NB4 (cell line): ENCODE measurements around the gene CRIP2.

ENCODE experiments used
- DNase-seq: peaks from one replicate; pipeline ENCODE4 v3.0.0; 2010; ENCODE audit warnings: low read depth
- H3K4me3 ChIP-seq: one replicate; pipeline ENCODE4 v1.5.1; 2011; ENCODE audit warnings: mild to moderate bottlenecking, low read depth, low read length, moderate library complexity
- MYC ChIP-seq: IDR thresholded peaks from 2 replicates; pipeline ENCODE4 v1.6.1; 2011; ENCODE audit warnings: low read depth, low read length
- POLR2A ChIP-seq: IDR thresholded peaks from 2 replicates; pipeline ENCODE4 v1.6.1; 2011; ENCODE audit warnings: mild to moderate bottlenecking; ENCODE audit not compliant: insufficient read length; ENCODE audit errors: extremely low read depth
- TF ChIP-seq, protein P1 (sequence below): IDR thresholded peaks from 2 replicates; pipeline ENCODE4 v1.6.1; 2011; ENCODE audit warnings: low read depth, low read length
- TF ChIP-seq, protein P2 (sequence below): IDR thresholded peaks from one replicate; pipeline ENCODE4 v1.5.1; 2012; ENCODE audit warnings: low read depth, low read length

The CRIP2 gene

GRCh38 chr14:105467942-105468471 is 6.6 kb upstream of the CRIP2 start:
- TF ChIP-seq POLR2A, result no peak
- H3K4me3 ChIP-seq, result no peak overlapping the region
- no peak for DNase-seq

- H3K4me3 ChIP-seq, result no peak overlapping the region
- TF ChIP-seq, protein P1, sequence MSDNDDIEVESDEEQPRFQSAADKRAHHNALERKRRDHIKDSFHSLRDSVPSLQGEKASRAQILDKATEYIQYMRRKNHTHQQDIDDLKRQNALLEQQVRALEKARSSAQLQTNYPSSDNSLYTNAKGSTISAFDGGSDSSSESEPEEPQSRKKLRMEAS, result no peak
- TF ChIP-seq POLR2A, result no peak
- TF ChIP-seq, protein P2, sequence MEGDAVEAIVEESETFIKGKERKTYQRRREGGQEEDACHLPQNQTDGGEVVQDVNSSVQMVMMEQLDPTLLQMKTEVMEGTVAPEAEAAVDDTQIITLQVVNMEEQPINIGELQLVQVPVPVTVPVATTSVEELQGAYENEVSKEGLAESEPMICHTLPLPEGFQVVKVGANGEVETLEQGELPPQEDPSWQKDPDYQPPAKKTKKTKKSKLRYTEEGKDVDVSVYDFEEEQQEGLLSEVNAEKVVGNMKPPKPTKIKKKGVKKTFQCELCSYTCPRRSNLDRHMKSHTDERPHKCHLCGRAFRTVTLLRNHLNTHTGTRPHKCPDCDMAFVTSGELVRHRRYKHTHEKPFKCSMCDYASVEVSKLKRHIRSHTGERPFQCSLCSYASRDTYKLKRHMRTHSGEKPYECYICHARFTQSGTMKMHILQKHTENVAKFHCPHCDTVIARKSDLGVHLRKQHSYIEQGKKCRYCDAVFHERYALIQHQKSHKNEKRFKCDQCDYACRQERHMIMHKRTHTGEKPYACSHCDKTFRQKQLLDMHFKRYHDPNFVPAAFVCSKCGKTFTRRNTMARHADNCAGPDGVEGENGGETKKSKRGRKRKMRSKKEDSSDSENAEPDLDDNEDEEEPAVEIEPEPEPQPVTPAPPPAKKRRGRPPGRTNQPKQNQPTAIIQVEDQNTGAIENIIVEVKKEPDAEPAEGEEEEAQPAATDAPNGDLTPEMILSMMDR, result no peak
- TF ChIP-seq MYC, result no peak
- no peak for DNase-seq
Measured at GRCh38 chr14:105468621-105469241, 5.9 kb upstream of the CRIP2 start.

DNA sequence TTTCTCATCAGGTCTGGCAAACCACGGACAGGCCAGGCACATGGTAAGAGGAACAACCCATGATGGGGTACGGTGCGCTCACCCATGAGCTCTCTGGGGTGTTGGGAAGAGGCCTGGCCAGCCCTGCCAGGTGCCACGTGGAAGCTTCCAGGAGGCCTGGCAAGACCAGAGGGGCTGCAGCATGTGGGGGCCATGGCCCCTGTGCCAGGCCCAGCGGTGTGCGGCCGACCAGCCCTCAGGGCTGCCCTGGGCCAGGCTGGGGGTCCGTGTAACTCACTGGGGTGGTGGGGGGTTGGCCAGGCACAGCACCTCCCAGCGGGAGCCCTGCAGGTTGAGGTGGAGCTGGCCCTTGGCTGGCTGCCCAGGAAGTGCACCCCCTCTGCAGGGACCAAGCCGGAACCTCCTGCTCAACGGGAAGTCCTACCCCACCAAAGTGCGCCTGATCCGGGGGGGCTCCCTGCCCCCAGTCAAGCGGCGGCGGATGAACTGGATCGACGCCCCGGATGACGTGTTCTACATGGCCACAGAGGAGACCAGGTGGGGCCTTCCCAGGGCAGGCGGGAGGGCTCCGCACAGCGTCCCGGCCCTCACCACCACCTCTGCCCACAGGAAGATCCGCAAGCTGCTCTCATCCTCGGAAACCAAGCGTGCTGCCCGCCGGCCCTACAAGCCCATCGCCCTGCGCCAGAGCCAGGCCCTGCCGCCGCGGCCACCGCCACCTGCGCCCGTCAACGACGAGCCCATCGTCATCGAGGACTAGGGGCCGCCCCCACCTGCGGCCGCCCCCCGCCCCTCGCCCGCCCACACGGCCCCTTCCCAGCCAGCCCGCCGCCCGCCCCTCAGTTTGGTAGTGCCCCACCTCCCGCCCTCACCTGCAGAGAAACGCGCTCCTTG is 4.9 kb upstream of the CRIP2 start:
- no peak overlapping the region for H3K4me3 ChIP-seq
- TF ChIP-seq, protein P1, result no peak
- TF ChIP-seq MYC (no peak), POLR2A (no peak)
- TF ChIP-seq, protein P2, result no peak

DNA sequence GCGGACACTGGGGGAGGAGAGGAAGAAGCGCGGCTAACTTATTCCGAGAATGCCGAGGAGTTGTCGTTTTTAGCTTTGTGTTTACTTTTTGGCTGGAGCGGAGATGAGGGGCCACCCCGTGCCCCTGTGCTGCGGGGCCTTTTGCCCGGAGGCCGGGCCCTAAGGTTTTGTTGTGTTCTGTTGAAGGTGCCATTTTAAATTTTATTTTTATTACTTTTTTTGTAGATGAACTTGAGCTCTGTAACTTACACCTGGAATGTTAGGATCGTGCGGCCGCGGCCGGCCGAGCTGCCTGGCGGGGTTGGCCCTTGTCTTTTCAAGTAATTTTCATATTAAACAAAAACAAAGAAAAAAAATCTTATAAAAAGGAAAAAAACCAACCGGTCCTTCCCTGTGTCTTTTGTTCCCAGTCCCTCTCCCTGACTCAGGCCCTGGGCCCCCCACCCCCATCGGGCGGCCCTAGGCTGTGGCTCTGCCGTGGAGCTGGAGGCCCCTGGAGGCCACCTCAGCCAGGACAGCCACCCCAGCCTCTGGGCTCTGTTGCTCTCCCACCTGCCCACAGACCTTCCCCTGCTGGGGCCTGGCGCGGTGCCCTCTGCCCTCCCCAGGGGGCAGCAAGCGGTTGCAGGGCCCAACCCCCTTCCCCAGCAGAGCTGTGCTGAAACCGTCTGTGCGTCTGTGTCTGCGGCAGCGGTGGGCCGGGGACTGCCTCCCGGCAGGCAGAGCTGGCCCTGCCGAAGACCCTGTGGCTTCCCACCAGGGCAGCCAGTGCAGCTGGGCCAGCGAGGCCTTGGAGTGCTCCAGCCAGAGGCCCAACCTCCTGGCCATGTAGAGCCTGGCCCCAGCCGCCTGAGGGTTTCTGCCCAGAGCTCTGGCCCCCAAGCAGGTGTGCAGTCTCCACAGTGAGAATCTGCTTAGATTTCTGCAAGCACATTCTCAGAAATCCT is 4.0 kb upstream of the CRIP2 start:
- H3K4me3 ChIP-seq, result no peak overlapping the region
- no peak for DNase-seq
- TF ChIP-seq POLR2A (no peak), MYC (no peak)
- TF ChIP-seq, protein P2, result no peak
- TF ChIP-seq, protein P1, result no peak

More for the DNA sequence above, 4.9 kb upstream of the CRIP2 start:
- no peak for DNase-seq

- no peak for DNase-seq
- no peak for TF ChIP-seq POLR2A
- TF ChIP-seq MYC, result no peak
- TF ChIP-seq, protein P1, result no peak
- TF ChIP-seq, protein P2, result no peak
- no peak overlapping the region for H3K4me3 ChIP-seq
Measured at GRCh38 chr14:105471297-105471821, 3.3 kb upstream of the CRIP2 start.
